ENCODE measurements around the gene MYO7A.

Gene MYO7A

DNA sequence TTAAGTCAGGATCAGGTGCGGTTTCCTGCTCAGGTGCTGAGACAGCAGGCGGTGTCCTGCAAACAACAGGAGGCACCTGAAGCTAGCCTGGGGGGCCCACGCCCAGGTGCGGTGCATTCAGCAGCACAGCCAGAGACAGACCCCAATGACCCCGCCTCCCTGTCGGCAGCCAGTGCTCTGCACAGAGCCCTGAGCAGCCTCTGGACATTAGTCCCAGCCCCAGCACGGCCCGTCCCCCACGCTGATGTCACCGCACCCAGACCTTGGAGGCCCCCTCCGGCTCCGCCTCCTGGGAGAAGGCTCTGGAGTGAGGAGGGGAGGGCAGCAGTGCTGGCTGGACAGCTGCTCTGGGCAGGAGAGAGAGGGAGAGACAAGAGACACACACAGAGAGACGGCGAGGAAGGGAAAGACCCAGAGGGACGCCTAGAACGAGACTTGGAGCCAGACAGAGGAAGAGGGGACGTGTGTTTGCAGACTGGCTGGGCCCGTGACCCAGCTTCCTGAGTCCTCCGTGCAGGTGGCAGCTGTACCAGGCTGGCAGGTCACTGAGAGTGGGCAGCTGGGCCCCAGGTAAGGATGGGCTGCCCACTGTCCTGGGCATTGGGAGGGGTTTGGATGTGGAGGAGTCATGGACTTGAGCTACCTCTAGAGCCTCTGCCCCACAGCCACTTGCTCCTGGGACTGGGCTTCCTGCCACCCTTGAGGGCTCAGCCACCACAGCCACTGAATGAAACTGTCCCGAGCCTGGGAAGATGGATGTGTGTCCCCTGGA is at the start of gene MYO7A:
Gene MYO7A, plus strand, starts transcription at position 327 of the 772 bp plus-strand sequence. CDS start 2,389 bp downstream, outside the sequence.
- DNase-seq (ENCODE audit: low spot score): peak; percentile 79

DNA sequence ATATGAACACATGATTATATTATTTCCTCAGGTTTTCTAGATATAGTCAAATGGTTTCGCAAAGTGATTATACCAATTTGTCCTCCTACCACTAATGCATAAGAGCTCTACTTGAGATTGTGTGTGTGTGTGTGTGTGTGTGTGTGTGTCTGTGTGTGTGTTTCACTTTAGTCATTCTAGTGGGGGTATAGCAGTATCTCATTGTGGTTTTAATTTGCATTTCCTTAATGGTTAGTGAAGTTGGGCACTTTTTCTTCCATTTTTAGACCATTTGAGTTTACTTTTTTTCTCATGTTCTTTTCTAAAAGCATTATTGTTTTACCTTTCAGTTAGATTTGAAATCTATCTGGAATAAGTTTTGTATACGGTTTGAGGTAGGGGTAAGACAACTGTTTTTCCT is 48.4 kb upstream of the MYO7A start:
- no peak for DNase-seq (ENCODE audit: low spot score)

DNA sequence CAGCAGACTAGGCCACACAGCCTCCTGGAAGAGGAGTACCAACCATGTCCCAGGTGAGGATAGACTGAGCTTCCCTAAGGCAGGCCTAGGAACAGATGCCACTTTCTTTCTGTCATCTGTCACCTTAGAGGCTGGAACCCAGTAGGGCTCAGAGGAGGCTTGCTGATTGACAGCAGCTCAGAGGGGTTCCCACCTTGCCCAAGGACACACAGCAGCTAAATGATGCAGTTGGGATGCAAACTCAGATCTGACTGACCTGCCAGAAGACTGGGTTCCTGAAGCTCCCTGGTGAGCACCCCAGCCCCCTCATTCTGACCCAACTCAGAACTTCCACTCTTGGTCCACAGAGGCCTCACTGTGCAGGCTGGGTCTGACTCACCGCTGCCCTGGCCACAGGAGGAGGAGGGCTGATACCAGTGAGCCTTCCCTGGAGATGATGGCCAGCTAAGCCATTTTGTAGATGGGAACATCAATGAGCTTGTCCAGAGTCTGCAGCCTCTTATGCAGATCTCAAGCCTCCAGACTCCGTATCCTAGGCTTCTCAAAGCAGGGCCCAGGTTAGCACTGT is 47.3 kb upstream of the MYO7A start:
- peak; percentile 46 for DNase-seq (ENCODE audit: low spot score)

DNA sequence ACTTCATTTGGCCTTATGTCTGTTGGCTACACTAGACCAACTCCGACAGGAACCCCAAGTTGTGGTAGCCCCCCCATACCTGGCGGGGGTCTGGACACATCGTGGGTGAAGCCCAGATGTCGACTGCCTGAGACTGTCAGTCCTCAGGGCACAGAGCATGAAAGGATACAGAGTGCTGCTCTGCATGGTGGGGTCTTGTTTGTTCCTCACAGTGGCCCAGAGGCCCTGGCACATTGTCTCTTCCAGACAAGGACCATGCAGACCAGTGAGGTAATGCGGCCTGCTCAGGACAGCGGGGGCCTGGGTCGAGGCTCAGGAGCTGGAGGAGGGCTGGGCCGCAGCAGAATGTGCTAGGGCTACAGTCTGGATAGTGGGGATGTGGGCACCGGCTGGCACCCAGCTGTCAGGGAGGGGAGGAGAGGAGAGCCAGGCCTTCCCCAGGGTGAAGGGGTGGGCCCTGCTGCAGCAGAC is 46.6 kb upstream of the MYO7A start:
- DNase-seq (ENCODE audit: low spot score): no peak

DNA sequence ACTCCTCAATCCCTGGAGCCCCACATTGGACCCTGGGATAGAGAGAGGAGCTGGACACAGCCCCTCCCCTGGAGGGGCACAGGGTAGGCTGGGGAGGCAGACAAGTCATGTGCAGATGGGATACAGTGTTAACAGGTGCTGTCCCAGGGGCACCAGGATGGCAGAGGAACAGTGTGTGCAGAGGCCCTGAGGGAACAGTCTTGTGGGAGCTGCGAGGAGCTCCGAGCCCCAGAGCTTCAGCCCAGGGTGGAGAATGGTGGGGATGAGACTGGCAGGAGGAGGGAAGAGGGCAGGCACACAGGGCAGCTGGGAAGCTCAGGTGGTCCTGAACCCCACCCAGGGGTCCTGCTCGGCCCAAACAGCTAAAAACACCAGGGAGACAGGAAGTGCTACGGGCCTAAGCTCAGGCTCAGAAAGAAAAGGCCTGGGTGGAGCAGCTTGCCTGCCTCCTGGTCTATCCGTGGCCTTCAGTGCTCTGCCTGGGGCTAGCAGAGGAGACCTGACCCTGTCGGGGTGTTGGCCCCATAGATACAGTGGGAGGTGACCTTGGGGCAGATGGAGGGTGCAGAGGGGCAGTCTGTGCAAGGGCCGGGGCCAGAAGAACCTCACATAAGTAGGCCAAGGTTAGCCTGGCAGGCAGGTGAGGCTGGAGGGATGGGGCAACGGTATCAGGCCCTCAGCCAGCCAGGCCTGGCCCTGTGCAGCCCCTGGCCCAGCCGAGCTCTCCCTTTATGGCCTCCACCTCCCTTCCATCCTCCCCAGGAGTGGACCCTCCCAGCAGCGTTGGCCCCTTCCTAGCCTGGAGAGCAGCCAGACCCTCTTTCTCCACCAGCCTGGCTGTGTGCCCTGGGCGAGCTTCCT is 45.8 kb upstream of the MYO7A start:
- DNase-seq (ENCODE audit: low spot score): no peak

DNA sequence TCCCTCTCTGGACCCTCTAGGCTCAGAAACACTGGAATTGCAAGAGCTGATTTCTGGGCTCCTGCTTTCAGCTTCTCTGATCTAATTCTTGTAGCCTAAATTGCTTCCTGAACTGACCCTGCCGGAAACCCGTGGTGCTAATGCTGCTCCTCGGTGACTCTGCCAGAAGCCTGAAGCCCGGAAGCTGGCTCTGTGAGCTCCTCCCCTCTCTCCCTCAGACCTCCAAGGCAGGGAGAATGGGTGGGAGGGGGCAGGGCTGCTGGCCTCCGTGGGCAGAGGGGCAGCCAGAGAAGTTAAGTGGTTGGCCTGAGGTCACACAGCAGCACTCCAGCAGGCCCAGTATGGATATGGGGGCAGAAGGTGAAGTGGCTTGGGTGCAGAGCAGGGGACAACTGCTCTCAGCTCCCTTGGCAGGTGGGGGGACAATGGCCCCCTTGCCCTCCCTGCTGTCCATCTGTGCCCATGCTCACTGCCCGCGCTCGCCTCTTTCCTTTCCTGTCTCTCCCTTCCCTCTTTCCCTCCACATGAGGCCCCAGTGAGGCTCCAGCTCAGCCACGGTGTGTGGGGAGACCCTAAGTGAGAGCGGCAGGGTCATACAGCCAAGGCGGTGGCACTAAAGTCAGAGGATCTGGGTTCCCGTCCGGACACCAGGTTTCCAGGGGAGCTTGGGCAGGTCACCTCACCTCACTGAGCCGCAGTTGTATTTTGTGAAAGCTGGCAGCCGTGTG is 45.0 kb upstream of the MYO7A start:
- DNase-seq (ENCODE audit: low spot score): no peak

DNA sequence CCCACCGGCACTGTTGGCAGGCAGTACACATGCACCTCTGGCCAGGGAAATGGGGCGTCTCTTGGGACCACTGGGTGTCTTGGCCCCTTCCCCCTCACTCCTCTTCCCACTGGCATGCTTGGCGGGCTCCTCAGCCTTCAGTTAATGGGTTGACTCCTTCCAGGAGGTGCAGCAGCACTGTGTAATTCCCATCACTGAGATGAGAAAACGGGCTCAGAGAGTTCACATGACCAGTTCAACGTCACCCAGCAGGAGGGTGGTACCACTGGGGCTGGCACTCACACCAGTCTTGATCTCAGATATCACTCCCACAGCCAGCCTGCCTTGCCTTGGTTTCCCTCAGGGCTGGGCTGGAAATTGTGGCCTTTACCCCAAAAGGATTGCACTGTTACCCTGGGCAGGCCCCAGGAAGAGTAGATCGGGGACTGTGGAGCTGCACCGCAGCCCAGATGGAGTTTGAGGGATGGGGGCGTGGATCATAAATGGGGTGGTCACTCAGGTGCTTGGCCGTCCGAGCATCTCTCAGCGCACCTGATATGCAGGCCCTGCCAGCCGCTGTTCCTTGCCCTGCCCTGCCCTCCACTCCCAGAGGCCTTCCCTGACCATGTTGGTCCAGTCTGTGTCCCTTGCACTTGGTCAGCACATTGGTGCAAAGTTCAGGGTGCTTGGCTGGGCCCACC is 44.3 kb upstream of the MYO7A start:
- no peak for DNase-seq (ENCODE audit: low spot score)

DNA sequence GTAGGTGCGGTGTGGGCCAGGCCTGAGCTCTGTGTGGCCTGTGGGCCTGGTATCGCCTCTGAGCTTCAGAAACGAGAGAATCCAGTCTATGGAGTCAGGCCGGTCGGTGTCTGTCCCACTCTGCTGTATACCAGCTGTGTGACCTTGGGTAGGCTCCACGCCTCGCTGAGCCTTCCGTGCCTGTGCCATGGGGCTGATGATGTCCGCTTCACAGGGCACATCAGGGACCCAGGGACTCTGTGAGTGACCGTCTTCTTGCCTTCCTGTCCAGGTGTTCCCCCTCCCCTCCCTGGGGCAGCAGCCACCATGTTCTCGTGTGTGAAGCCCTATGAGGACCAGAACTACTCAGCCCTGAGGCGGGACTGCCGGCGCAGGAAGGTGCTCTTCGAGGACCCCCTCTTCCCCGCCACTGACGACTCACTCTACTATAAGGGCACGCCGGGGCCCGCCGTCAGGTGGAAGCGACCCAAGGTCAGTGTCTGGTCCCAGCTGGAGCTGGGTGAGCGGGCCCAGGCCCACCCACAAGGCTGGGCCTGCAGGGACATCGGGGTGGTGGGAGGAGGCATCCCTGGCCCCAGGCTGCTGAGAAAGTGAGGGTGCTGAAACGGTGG is 43.4 kb upstream of the MYO7A start:
- no peak for DNase-seq (ENCODE audit: low spot score)

DNA sequence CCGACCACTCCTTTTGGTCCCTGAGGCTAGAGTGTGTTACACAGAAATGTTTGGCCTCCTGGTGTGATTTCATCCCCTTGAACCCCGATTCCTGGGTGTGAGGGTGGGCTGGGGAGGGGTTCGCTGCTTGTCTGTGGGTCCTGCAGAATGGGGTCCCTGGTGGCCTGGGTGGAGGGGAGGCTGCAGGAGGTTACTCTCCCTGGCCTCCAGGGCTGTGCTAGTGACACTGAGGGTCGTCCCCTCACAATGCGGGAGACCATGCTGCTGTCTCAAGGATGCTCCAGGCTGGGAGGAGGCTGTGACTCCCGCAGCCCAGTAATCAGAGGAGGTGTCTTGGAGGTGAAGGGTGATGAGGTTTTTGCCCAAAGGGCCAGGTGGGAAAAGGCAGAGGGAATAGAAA is 42.4 kb upstream of the MYO7A start:
- DNase-seq (ENCODE audit: low spot score): no peak

DNA sequence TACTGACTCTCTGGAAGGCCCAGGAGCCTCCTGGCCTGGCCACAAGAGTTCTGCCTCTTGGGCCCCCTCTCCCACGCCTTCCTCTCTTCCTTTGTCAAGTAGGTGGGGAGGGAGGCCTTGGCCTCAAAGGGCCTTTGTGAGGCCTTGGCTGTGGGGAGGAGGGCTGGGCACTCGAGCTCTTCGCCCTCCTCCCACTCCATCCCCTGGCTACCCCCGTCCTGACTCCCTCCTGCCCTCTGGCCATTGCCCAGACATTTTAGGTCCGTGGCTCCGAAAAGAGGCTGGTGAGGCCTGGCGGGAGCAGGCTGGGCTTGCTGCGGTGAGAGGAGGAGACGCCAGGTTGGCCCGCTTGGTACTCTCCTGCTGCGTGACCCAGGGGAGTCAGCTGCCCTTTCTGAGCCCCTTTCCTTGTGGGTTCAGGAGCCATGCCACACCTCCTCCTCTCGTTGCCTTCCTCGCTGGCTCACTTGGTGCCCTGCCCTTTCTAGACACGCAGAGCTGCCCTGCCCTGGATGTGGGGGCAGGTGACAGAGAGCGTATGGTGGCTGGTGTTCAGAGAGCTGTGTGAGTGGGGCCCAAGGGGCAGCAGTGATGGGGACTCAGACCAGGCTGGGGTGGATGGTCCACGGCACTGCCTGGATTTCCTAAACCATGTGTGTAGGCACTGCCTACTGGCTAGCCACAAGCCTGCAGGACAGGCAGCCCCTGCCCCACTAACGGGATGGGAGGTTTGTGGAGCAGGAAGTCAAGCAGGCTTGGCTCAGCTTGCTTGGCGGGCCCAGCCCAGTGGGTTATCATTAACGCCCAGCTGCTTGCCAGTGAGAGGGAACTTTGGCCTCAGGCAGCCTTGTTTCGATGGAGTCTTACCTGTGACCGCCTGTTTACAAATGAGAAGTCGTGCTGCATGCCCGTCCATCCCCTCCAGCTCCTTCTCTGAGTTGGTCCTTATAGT is 41.2 kb upstream of the MYO7A start:
- DNase-seq (ENCODE audit: low spot score): no peak

DNA sequence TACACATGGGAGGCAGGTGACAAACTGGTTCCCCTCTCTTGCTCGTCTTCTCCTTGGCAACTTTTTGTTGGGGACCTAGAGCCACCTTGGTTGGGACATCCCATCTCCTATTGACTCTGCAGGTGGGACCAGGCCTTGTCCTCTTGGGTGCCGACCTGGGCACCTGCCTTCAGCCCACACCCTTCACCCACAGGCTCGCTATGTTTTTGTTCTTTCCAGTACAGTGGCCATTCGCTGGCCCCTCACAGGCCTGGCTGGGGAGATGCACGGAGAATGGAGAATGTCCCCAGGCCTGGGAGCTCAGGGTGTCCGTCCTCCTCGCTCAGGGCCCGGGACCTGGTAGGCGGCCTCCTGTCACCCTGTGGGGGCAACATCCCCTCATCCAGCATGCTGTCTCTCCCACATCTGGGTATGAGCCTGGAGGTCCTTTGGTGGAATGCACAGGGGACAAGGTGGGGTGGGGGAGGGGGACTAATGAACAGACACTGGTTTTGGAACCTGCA is 40.3 kb upstream of the MYO7A start:
- no peak for DNase-seq (ENCODE audit: low spot score)

DNA sequence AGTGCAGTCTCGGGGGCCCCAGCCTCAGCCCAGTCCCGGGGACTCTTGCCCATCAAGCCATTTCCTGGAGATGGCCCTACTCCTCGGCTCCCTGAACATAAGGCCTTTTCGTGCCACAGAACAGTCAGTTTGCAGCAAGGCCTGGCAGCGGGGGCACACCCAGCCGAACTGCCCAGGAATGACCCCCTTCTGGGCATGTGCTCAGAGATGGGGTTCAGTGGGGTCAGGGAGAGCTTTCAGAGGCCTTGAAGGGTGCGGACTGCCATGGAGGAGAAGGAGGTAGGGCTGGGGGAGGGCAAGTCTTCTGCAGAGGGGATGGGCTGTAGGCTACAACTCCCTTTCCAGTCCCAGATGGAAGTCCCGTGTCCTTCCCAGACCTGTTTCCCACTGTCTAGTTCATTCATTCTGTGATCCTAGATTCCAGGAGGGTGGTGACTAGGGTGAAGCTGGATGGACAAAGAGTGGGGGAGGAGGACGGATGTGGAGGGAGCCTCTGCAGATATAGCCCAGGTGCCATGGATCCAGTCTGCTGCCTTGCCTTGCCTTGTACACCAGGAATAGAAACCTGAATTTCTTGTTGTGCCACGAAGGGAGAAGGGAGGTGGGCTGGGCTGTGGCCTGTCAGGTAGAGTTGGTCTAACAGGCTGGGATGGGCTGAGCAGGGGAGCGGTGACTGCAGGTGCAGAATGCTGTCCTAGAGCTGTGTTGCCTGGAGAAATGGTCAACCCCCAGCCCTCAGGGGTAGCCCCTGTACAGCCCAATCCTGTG is 39.6 kb upstream of the MYO7A start:
- DNase-seq (ENCODE audit: low spot score): no peak

DNA sequence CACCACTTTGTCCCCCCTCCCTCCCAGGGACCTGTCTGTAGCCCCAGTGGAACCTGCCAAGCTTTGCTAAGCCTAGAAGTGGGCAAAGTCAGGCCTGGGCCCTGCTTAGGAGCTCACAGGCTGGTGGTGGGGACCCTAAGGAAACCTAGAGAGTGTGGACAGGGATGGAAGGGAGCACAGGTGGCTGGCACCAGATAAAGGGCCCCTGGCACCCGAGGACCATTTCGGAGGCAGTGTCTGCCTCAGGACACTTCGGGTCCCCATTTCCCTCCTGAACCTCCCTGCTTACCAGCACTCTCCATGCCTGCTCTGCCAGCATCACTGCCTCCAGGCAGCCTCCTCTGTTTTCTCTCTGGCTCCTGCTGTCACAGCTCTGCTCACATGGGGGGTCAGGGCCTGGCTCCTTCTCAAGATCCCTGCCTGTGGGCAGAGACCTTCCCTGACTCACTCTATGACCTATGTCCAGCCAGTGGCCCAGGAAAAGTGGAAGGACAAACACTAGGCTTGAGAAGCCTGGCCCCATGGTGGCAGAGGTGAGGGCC is 39.0 kb upstream of the MYO7A start:
- DNase-seq (ENCODE audit: low spot score): no peak

DNA sequence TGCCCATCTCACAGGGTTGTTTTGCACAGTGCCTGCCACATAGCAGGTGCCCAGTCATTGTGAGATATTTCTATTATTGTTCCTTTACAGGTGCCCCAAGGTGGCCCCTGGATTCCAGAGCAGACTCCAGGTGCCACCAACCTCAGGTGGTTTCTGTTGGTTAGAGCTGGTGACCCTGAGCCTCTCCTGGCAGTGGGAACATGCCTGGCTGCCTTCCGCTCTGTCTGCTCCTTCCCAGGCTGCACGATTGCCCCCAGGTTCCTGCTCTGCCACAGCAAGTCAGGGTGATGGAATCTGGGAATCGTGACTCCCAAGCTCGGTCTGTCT is 38.0 kb upstream of the MYO7A start:
- no peak for DNase-seq (ENCODE audit: low spot score)

DNA sequence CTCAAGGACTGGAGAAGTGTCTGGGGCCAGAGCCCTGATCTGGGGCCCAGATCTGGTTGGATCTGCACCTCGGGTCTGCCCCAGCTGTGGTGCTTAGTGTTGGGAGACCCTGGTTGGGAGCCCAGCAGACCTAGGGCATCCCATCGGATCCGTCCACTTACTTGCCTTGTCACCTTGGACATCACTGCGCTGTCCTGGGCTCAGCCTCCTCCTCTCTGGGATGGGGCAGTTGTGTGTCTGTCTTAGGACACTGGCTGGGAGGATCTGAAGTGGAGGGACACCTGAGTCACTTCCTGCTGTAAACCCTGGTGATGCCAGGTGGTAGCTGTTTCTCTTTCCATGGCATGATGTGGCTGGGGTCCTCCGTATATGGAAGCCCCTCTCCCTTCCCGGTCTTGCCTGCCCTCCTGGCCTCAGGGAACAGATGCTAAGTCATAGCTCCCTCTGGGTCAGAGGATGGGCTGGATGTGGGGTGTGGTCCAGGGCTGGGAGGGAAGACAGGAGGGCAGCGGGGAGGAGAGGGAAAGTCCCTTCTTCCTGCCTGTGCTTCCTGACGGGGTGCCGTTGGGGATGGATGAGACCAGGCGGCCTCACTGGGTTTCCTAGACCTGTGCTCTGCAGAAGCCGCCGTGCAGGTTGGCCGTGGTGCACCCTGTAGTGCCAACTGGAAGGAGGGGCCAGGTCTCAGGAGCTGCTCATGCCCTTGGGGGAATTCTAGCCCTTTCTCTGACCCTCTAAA is 37.5 kb upstream of the MYO7A start:
- DNase-seq (ENCODE audit: low spot score): no peak

DNA sequence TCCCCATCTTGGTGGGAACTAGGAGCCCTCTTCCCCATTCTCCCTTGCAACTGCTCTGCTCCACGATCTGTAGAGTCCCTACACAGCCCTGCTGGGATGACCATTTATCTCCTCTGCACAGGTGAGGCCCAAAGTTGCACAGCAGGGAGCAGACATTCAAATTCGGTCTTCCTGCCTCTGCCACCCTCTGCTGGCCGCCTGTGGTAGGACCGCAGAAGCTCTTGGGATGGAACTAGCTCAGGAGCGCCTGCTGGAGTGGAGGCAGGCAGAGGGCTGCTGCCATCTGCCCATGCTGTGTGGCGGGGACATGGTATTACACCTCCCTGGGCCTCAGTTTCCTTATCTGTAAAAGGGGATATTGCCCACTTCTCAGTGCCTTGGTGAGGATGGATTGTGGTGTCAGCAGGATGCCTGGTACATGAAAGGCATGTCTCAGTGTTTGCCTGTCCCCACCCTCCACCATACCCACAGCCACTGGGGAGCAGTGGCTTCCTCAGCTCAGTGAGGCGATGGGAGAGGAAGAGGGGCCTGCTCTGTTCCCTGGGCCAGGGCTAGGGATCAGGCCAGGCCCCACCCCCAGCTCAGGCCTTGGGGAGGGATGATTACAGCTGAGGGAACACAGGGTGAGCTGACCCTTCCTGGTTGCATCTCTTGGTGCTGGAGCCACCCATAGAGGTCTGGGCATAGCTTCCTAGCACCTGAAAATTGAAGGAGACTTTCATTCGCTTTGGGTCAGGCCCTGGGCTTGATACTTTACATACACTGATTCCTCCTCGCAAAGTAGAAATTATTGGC is 36.7 kb upstream of the MYO7A start:
- DNase-seq (ENCODE audit: low spot score): peak; percentile 91

DNA sequence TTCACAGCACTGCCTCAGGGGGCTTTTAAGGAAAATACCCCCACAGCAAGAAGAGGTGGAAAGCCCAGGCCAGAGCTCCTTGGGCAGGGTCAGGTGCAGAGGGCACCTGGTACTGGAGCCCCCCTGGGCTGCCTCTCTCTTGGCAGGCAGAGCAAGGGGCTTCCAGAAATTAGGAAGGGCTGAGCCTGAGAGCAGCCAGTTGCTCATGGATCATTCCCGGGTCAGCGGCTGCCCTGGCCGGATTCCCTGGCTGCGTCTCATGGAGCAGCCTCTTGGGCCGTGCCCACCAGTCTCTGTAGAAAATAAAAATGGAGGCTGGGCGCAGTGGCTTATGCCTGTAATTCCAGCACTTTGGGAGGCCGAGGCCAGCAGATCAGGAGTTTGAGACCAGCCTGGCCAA is 35.7 kb upstream of the MYO7A start:
- DNase-seq (ENCODE audit: low spot score): no peak
